Measurements from ENCODE around the gene THRSP. TPM values are rescaled to one million over a fixed set of nuclear protein-coding genes. Genes with fewer than 3 reads are reported as not detected.

The THRSP gene
- not detected in 5 replicates for total RNA-seq (2022; extraction: Qiagen RNA extraction; ENCODE audit: low read depth)

GRCh38 chr11:78063440-78064181 is at the start of gene THRSP:
Gene THRSP, plus strand, starts transcription at chr11:78063861. Its CDS starts 21 bp downstream, at chr11:78063882.

GRCh38 chr11:78022397-78023396 is 41.0 kb upstream of the THRSP start, which contains the start of gene KCTD14:
Gene KCTD14, minus strand, starts transcription at chr11:78023276. Its CDS starts 27 bp downstream, at chr11:78023249.

GRCh38 chr11:78079232-78080083 is 15.8 kb downstream of the THRSP start, which contains the start of gene NDUFC2:
Gene NDUFC2, minus strand, starts transcription at chr11:78079862. Its CDS starts 118 bp downstream, at chr11:78079744.

Other genes with a start within 250 kb of the THRSP start
- 11.9 to 23.3 TPM (median 17.2 TPM) in 5 replicates for gene RSF1, start 243.1 kb upstream of the THRSP start, total RNA-seq (2022; extraction: Qiagen RNA extraction; ENCODE audit: low read depth)
- 25.9 to 32.0 TPM (median 28.9 TPM) in 5 replicates for gene AAMDC, start 242.7 kb upstream of the THRSP start, total RNA-seq (2022; extraction: Qiagen RNA extraction; ENCODE audit: low read depth)
- 19.5 to 21.8 TPM (median 20.2 TPM) in 5 replicates for gene INTS4, start 69.2 kb upstream of the THRSP start, total RNA-seq (2022; extraction: Qiagen RNA extraction; ENCODE audit: low read depth)
- gene KCTD14, start 40.6 kb upstream of the THRSP start, total RNA-seq (2022; extraction: Qiagen RNA extraction; ENCODE audit: low read depth): 1.6 to 2.2 TPM (median 1.9 TPM) in 5 replicates
- gene NDUFC2, start 16.0 kb downstream of the THRSP start, total RNA-seq (2022; extraction: Qiagen RNA extraction; ENCODE audit: low read depth): 221 to 261 TPM (median 253 TPM) in 5 replicates
- 52.6 to 68.1 TPM (median 62.6 TPM) in 5 replicates for gene ALG8, start 75.8 kb downstream of the THRSP start, total RNA-seq (2022; extraction: Qiagen RNA extraction; ENCODE audit: low read depth)
- 6.0 to 8.7 TPM (median 8.1 TPM) in 5 replicates for gene KCTD21, start 124.8 kb downstream of the THRSP start, total RNA-seq (2022; extraction: Qiagen RNA extraction; ENCODE audit: low read depth)
- gene USP35, start 125.1 kb downstream of the THRSP start, total RNA-seq (2022; extraction: Qiagen RNA extraction; ENCODE audit: low read depth): 4.5 to 7.6 TPM (median 6.6 TPM) in 5 replicates